Measurements from ENCODE around the gene C3orf20.

Gene C3orf20

DNA sequence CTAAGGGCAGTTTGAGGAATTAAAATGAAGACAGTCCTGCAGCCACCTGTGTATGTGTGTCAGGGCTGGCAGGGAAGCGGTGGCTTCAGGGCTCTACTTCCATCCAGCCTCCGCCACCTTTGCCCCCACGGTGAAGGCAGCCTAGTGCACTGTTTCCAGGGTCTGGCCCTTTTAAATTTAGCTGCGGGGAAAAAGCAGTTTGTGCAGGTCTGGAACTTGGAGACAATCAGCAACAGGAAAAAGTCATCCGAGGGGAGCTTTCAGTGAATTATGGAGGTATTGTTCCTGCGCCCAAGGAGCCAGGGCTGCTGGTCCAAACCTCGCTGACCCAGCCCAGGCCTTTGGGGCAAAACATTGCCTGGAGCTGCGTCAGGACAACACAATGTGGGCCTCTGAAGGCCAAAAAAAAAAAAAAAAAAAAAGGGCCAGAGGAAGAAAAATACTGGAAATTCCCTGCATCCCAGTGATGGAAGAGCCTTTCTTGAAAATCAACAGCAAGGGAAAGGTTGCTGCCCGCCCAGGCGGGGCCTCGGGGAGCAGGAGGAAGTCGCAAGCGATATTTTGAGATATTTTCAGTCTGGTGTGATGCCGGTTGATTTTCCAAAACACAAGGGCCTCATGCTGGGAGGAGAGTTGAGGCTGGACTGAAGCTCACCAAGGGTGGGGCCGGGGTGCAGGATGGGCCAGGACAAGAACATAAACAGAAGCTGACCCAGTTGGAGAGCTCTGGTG is 118.4 kb downstream of the C3orf20 start:
- in situ Hi-C loops (cut with HindIII; ENCODE audit: low sequenced_read_pairs): no loop called here

DNA sequence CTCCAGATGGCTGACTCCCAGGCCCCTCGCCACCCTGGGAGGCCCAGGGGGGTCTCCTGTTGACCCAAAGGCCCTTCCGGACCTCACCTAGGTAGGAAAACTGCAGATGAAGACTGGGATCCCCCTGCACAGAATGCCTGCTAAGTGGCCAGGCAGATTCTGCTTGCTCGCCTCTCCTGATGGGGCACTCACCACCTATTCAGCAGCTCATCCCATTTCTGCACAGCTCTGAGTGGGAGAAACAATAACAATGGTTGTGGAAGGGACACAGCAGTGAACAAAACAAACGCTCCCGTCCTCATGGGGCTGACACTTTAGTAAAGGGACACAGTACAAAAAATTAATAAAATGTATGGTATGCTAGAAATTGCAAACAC is 118.9 kb downstream of the C3orf20 start:
- in situ Hi-C loops (cut with HindIII; ENCODE audit: low sequenced_read_pairs): no loop called here

- in situ Hi-C loops (cut with HindIII; ENCODE audit: low sequenced_read_pairs): no loop called here
Measured at GRCh38 chr3:14794435-14794834, 119.5 kb downstream of the C3orf20 start.

DNA sequence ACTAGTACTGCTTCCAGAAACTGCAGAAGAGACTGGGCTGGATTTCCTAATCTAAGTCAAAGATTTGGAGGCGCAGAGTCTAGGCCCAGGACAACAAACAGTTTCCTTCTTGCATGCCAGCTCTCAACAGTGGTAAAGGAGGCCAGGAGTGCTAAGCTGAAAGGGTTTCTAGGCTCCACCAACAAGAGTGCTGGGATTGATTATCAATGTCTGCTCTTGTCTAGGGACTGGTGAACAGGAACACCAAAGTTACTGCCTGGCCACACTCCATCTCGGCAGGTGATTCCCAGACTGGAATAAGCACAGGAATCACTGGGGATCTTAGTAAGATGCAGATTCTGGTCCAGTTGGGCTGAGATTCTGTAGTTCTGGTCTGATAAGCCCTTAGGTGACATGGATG is 121.1 kb downstream of the C3orf20 start:
- in situ Hi-C loops (cut with HindIII; ENCODE audit: low sequenced_read_pairs): no loop called here

GRCh38 chr3:14796403-14797077 is 121.6 kb downstream of the C3orf20 start:
- in situ Hi-C loops (cut with HindIII; ENCODE audit: low sequenced_read_pairs): no loop called here

GRCh38 chr3:14797731-14798130 is 122.8 kb downstream of the C3orf20 start:
- in situ Hi-C loops (cut with HindIII; ENCODE audit: low sequenced_read_pairs): no loop called here

- in situ Hi-C loops (cut with HindIII; ENCODE audit: low sequenced_read_pairs): no loop called here
Measured at GRCh38 chr3:14798231-14798630, 123.3 kb downstream of the C3orf20 start.

DNA sequence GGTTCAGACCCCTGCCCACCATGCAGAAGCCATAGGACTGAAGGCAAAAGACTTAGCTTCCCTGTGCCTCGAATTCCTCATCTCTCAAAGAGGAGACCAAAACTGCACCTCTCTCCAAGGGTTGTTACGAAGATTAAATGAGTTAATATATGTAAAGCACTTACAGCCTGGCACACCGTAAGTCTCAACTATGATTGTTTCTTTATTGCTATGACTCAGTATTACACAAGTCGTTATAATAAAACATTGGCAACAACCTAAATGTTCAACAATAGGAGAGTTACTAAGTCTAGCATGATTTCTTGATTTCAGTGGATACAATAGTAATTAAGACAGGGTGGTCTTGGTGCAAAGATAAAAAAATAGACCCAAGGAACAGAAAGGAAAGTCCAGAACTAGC is 124.2 kb downstream of the C3orf20 start:
- in situ Hi-C loops (cut with HindIII; ENCODE audit: low sequenced_read_pairs): no loop called here

- in situ Hi-C loops (cut with HindIII; ENCODE audit: low sequenced_read_pairs): no loop called here
Measured at GRCh38 chr3:14801031-14801430, 126.1 kb downstream of the C3orf20 start.

DNA sequence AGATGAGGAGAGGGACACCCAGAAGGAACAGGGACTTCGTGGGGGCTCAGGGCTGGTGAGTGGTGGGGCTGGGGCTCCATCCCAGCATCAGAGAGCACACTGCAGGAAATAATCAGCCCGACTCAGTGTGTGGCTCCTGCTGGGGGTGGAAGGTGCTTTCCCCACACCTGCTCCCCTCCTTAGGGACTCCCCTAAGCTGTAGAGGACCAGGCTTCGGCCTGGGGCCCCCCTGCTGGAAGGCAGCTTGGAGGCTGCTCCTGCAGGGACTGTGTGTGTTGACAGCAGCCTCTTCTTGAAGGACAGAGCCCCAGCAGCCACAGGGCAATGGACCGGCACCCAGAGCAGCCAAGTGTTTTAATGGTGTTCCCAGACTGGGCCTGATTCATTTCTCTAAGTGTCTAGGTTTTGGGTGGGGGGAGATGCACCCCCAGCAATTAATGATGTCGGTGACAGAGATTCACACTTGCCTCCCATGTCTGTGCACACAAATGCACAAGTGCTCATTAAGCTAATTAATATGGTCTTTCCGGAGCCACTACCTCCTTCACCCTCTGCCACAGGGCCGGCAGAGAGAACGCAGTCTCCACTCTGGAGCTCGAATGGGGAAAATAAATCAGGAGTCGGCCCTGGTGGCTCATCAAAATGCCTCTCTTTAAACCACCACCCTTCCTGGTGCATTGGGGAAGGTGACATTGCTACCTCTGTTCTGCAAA is 126.9 kb downstream of the C3orf20 start:
- in situ Hi-C loops (cut with HindIII; ENCODE audit: low sequenced_read_pairs): no loop called here

DNA sequence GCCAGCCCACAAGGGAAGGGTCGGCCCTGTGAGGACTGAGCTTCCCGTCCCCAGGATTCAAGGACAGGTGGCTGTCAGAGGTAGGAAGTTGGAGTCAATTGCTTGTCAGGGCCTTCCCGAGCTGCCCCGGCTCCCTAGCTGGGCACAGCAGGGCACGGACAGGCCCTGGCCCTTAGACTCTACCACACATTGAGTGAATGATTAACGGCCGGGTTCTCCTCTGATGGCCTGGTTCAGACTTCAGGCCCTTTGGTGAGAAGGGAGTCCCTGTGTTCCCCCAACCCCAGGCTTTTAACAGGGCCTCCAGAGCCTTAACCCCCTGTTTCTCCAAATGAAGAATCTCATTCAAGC is 127.4 kb downstream of the C3orf20 start:
- in situ Hi-C loops (cut with HindIII; ENCODE audit: low sequenced_read_pairs): no loop called here

DNA sequence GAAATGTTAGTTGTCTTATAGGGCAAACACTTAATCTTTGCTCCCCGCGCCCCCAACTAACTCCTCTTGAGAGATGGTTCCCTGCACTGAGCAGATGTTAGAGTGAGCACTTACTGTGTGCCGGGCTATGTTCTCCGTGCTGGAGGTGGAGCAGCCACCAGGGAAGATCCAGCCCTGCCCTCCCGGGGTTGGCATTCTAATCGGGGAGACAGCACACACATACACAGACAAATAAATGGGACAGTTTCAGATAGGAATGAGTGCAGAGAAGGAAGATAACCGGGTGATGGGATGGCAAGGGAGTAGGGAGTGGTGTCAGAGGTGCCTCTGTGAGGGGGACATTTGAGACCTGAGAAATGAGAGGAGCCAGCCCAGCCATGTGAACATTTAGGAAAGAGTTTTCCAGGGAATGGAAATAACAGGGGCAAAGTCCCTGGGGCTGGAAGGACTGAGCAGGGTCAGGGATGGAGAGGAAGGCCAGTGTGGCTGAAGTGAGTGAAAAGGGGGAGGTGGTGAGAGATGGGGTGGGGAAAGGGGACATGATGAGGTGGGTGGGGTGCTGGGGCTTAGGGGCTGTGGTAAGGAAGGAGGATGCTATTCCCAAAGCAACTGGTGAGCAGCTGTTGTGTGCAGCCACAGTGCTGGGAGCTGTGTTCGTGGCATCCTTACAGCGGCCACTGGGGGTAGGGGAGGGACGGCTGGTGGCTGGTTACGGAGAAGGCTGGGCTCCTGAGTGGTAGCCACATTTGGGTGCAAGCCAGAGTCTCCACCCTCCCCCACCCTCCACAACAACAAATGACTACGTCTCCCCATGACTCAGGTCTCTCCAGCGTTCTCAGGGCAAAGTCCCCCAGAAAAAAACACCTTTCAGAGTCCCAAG is 128.4 kb downstream of the C3orf20 start:
- in situ Hi-C loops (cut with HindIII; ENCODE audit: low sequenced_read_pairs): no loop called here

- in situ Hi-C loops (cut with HindIII; ENCODE audit: low sequenced_read_pairs): no loop called here
Measured at GRCh38 chr3:14803981-14804834, 129.3 kb downstream of the C3orf20 start.

- in situ Hi-C loops (cut with HindIII; ENCODE audit: low sequenced_read_pairs): no loop called here
Measured at GRCh38 chr3:14804835-14805780, 130.2 kb downstream of the C3orf20 start.

DNA sequence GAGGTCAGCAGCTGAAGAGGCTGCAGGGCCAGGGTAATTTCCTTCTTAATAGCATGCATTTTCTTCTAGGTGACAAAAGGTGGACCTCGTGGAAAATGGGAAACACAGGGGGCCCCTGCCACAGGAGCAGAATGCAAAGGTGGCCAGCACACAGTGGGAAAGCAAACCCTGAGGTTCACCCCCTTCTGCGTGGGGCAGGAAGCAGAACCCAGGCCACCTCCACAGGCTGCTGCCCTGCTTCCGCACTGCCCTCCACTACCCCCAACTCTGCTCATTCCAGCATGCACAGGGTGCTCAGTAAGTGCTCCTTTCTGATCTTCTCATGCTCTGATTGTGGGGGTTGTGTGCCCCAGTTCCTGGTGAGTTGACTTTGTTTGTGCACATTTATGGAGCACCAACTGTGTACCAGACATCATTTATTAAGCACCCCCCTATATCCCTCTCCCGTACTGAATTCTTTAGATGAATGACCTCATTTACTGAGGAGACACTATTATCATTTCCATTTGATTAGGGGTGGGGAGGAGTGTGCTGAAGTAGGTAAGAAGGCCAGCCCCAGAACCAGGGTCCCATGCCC is 131.1 kb downstream of the C3orf20 start:
- in situ Hi-C loops (cut with HindIII; ENCODE audit: low sequenced_read_pairs): no loop called here

DNA sequence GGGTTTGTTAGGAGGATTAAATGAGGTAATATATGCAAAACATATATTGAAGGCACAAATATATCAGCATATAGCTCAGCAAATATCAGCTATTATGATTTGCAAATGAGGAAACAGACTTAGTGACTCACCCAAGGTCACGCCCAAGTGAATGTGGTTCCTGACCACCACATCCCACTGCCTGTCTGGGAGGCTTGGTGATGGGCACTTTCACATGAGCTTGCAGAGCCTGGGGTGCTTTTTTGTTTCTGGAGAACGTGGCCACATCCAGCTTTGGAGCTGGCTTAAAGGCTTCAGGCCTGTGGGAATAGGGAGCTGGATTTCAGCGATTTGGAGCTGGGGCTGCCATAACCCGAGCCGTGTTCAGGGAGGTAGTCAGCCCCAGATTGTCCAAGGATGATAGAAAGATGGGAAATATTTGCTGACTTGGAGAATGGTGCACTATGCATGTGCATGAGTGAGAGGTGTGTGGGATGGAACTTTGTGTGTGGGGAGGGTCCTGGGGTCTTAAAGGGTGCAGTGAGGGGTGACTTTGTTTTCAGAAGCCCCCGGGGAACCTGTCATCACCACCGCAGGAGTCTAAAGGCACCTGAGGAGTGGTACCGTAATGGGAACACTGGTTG is 131.8 kb downstream of the C3orf20 start:
- in situ Hi-C loops (cut with HindIII; ENCODE audit: low sequenced_read_pairs): no loop called here

- in situ Hi-C loops (cut with HindIII; ENCODE audit: low sequenced_read_pairs): no loop called here
Measured at GRCh38 chr3:14808025-14808424, 133.1 kb downstream of the C3orf20 start.

- in situ Hi-C loops (cut with HindIII; ENCODE audit: low sequenced_read_pairs): no loop called here
Measured at GRCh38 chr3:14808502-14809266, 133.7 kb downstream of the C3orf20 start.
